DND-41 (cell line): ENCODE data around the gene GRIP2.

Experiments
- ATAC-seq: fragments of 200-7000 bp; cut with Tn5 transposase; 3 replicates; pipeline ENCODE4 v1.9.1; 2021; ENCODE audit warnings: low read depth; ENCODE audit not compliant: insufficient read depth
- DNase-seq: peaks from one replicate; pipeline ENCODE4 v3.0.0-alpha.2; 2020
- H2AFZ ChIP-seq: 2 replicates; pipeline ENCODE4 v1.6.0; 2012; ENCODE audit warnings: low read depth, low read length
- H3K27ac ChIP-seq: 2 replicates; pipeline ENCODE4 v1.5.1; 2012; ENCODE audit warnings: low read length, inconsistent platforms
- H3K27me3 ChIP-seq: fragments of 200-600 bp; sonication (generic); 2 replicates; pipeline ENCODE4 v1.6.0; 2012; ENCODE audit warnings: low read length, mild to moderate bottlenecking, inconsistent platforms; ENCODE audit not compliant: insufficient read depth, poor library complexity
- H3K36me3 ChIP-seq: 2 replicates; pipeline ENCODE4 v1.5.1; 2012; ENCODE audit warnings: low read length, inconsistent platforms; ENCODE audit not compliant: insufficient read depth
- H3K4me1 ChIP-seq: 2 replicates; pipeline ENCODE4 v1.5.1; 2012; ENCODE audit warnings: mild to moderate bottlenecking, low read length; ENCODE audit not compliant: insufficient read depth
- H3K4me2 ChIP-seq: 2 replicates; pipeline ENCODE4 v1.6.0; 2012; ENCODE audit warnings: mild to moderate bottlenecking, moderate library complexity, low read length, inconsistent platforms; ENCODE audit not compliant: insufficient read depth
- H3K4me3 ChIP-seq, 2 experiments: fragments of 200-600 bp in 1 of 2; shearing (Covaris generic) in 1 of 2; 2 replicates each; pipeline ENCODE4 v1.5.1; 2012 to 2016; ENCODE audit warnings: inconsistent platforms in 2 of 2, low read length in 2 of 2, mild to moderate bottlenecking in 2 of 2, low read depth in 1 of 2, moderate library complexity in 1 of 2
- H3K79me2 ChIP-seq: 2 replicates; pipeline ENCODE4 v1.6.0; 2012; ENCODE audit warnings: low read length, inconsistent platforms; ENCODE audit not compliant: insufficient read depth
- H3K9ac ChIP-seq: 2 replicates; pipeline ENCODE4 v1.6.0; 2012; ENCODE audit warnings: low read depth, mild to moderate bottlenecking, inconsistent platforms, low read length, moderate library complexity
- H3K9me3 ChIP-seq: 2 replicates; pipeline ENCODE4 v1.5.1; 2012; ENCODE audit warnings: low read length, moderate library complexity, mild to moderate bottlenecking, inconsistent platforms; ENCODE audit not compliant: insufficient read depth, severe bottlenecking
- H4K20me1 ChIP-seq: 2 replicates; pipeline ENCODE4 v1.6.0; 2012; ENCODE audit warnings: low read length; ENCODE audit not compliant: insufficient read depth
- EZH2 ChIP-seq: IDR thresholded peaks from 3 replicates; pipeline ENCODE4 v1.6.1; 2012; ENCODE audit warnings: borderline replicate concordance, low read depth, mild to moderate bottlenecking, moderate library complexity, low read length, inconsistent platforms; ENCODE audit not compliant: severe bottlenecking
- TF ChIP-seq, protein P1 (sequence below): IDR thresholded peaks from 2 replicates; pipeline ENCODE4 v1.5.1; 2012; ENCODE audit warnings: borderline replicate concordance, low read length, moderate library complexity, mild to moderate bottlenecking; ENCODE audit not compliant: poor library complexity, severe bottlenecking; ENCODE audit errors: extremely low read depth

Gene GRIP2

DNA sequence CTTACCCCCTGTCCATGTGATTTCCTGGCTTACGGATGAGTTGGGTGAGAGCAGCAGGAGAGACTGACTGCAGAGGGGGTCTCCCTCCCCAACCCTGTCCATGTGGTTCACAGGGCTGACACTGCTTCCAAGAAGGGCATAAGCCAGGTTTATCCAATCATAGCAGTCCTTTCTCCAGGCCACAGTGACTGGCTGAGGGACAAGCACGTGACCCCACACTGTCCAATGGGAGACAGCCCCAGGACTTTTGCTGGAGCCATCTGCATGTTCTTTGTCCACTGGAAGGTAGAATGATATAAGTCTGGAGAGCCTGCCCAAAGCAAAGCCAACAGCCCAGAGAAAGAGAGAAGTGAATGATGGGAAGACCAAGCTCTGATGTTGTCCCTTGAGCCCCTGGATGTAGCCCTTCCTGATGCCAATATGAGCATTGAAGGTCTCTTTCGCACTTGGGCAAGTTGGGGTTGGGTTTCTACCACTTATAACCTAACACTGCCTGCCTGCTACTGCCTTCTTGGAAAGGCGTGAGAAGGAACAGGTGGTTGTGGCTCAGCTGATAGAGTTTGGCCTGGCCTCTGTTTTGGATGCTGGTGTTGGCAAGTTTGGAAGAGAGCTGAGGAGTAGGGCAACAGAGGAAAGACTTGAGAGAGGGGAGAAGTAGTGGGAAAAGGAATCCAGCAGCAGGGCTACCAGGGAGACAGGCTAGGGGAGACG is 41.3 kb upstream of the GRIP2 start:
- Histone ChIP-seq H4K20me1 (no peaks in the 10 kb centered on the region; the same call in 1 of the 2 replicates), H3K9me3 (no peaks in the 10 kb centered on the region), H3K4me1 (no peaks in the 10 kb centered on the region), H3K27me3 (peaks cover 15% of the 10 kb centered on the region), H3K9ac (no peak overlapping the region), H3K36me3 (no peaks in the 10 kb centered on the region), H3K79me2 (no peaks in the 10 kb centered on the region), H3K4me2 (no peak overlapping the region), H2AFZ (no peak overlapping the region), H3K27ac (no peak overlapping the region), H3K4me3 (no peak overlapping the region)
- ATAC-seq, result no peak
- DNase-seq, result no peak
- no peak for TF ChIP-seq EZH2
- TF ChIP-seq, protein P1, sequence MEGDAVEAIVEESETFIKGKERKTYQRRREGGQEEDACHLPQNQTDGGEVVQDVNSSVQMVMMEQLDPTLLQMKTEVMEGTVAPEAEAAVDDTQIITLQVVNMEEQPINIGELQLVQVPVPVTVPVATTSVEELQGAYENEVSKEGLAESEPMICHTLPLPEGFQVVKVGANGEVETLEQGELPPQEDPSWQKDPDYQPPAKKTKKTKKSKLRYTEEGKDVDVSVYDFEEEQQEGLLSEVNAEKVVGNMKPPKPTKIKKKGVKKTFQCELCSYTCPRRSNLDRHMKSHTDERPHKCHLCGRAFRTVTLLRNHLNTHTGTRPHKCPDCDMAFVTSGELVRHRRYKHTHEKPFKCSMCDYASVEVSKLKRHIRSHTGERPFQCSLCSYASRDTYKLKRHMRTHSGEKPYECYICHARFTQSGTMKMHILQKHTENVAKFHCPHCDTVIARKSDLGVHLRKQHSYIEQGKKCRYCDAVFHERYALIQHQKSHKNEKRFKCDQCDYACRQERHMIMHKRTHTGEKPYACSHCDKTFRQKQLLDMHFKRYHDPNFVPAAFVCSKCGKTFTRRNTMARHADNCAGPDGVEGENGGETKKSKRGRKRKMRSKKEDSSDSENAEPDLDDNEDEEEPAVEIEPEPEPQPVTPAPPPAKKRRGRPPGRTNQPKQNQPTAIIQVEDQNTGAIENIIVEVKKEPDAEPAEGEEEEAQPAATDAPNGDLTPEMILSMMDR, result no peak

DNA sequence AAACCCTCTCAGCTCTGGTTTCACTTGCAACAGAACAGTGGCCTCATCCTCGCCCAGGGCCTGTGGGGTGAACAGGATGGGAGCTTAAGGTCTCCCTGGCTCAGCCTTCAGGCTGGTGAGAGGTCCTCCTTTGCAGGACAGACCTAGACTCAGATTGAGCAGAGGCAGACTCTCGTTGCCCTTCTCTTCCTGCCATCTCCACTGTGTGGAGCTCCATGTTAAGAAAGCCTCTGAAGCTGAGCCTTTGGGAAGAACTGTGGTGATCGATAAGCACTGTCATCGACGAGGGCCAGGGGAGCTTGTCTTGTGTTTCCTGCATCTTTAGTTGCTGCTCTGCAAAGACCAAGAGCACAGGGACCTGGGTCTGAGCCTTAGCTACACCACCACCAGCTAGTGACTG is 37.8 kb upstream of the GRIP2 start:
- Histone ChIP-seq H3K27me3 (peaks cover 3% of the 10 kb centered on the region), H3K9me3 (no peaks in the 10 kb centered on the region), H3K36me3 (no peaks in the 10 kb centered on the region), H3K9ac (no peak overlapping the region), H3K4me1 (no peaks in the 10 kb centered on the region), H3K4me3 (no peak overlapping the region), H2AFZ (no peak overlapping the region), H3K4me2 (no peak overlapping the region), H4K20me1 (no peaks in the 10 kb centered on the region; the same call in 1 of the 2 replicates), H3K27ac (no peak overlapping the region), H3K79me2 (no peaks in the 10 kb centered on the region)
- 0 out of 3 replicates have a peak, but pooled peaks have one; percentile 17 for ATAC-seq
- TF ChIP-seq EZH2, result no peak
- TF ChIP-seq, protein P1, result no peak
- DNase-seq, result no peak

DNA sequence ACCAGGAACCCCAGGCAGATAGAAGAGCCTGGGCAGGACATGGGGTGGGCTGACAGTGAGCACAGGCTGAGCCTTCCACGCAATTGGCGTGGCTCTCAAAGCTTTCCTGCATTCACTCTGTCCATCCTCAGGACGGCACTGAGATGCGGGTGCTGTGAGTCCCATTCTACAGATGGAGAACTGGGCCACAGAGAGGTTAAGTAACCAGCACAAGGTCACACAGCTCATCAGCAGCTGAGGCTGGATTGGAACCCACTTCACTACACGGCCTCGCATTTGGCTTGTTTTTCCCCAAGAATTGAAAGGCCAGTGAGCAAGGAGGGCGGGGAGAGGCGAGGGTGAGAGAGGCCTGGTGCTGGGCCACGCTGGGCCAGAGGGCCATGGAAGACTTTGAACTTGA is 36.0 kb upstream of the GRIP2 start:
- TF ChIP-seq, protein P1, result no peak
- TF ChIP-seq EZH2, result no peak
- Histone ChIP-seq H3K9ac (no peak overlapping the region), H3K27ac (no peak overlapping the region), H4K20me1 (no peaks in the 10 kb centered on the region; the same call in 1 of the 2 replicates), H3K4me3 (no peak overlapping the region), H3K4me2 (no peak overlapping the region), H3K36me3 (no peaks in the 10 kb centered on the region), H3K27me3 (no peaks in the 10 kb centered on the region), H3K79me2 (no peaks in the 10 kb centered on the region), H3K9me3 (no peaks in the 10 kb centered on the region), H2AFZ (no peak overlapping the region), H3K4me1 (no peaks in the 10 kb centered on the region)
- ATAC-seq (no peak), DNase-seq (no peak)

DNA sequence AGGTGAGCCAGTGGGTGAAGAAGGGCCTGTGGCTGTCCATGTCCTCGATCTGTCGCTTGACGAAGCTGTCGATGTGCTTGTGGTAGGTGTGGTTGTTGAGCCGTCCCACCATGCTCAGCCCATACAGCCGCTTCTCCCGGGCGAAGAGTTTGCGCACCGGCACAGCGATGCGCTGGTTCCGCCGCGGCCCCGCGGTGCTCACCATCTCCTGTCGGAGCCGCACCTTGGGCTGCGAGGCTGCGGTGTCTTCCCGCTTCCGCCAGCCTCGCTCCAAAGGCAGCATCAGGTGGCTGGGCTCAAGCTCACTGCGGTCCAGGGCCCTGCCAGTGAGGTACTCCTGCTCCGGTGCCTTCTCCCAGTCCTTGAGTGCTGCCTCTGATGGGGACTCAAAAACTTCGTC is 34.0 kb upstream of the GRIP2 start:
- H3K79me2 ChIP-seq, result no peaks in the 10 kb centered on the region
- no peaks in the 10 kb centered on the region; the same call in 1 of the 2 replicates for H4K20me1 ChIP-seq
- H3K9ac ChIP-seq, result no peak overlapping the region
- H3K36me3 ChIP-seq, result no peaks in the 10 kb centered on the region
- peaks cover 3% of the 10 kb centered on the region for H3K27me3 ChIP-seq
- H2AFZ ChIP-seq, result no peak overlapping the region
- no peak overlapping the region for H3K4me2 ChIP-seq
- no peak for DNase-seq
- no peak overlapping the region for H3K27ac ChIP-seq
- H3K4me3 ChIP-seq, result no peak overlapping the region
- no peaks in the 10 kb centered on the region for H3K4me1 ChIP-seq
- no peaks in the 10 kb centered on the region for H3K9me3 ChIP-seq
- ATAC-seq, result no peak
- TF ChIP-seq EZH2, result no peak
- TF ChIP-seq, protein P1, result no peak
